SK-N-MC (cell line): ENCODE measurements around the gene NRARP.

Source experiments
- DNase-seq: peaks from one replicate; pipeline ENCODE4 v3.0.0-alpha.2; 2011; ENCODE audit warnings: low read depth, low spot score
- H3K27ac ChIP-seq: fragments of 200-600 bp; sonication (generic); 2 replicates; pipeline ENCODE4 v1.5.1; 2016; ENCODE audit warnings: mixed run types
- H3K36me3 ChIP-seq: fragments of 200-600 bp; sonication (generic); 2 replicates; pipeline ENCODE4 v1.6.1; 2017; ENCODE audit warnings: antibody characterized with exemption, low read length, mixed read lengths; ENCODE audit not compliant: insufficient read depth
- H3K4me3 ChIP-seq: fragments of 200-600 bp; sonication (generic); 2 replicates; pipeline ENCODE4 v1.5.1; 2016
- H3K9ac ChIP-seq: fragments of 200-600 bp; sonication (generic); 2 replicates; pipeline ENCODE4 v1.8.0; 2017; ENCODE audit warnings: mixed run types, mixed read lengths; ENCODE audit not compliant: insufficient read length
- H3K9me3 ChIP-seq: fragments of 200-600 bp; sonication (generic); 2 replicates; pipeline ENCODE4 v1.6.1; 2017; ENCODE audit warnings: low read depth, mild to moderate bottlenecking, antibody characterized with exemption, low read length, moderate library complexity, mixed read lengths
- EZH2 ChIP-seq: fragments of 200-600 bp; sonication (generic); IDR thresholded peaks from one replicate; pipeline ENCODE4 v1.6.1; 2017; ENCODE audit warnings: antibody characterized with exemption
- FOXP2 ChIP-seq: optimal IDR thresholded peaks from 2 replicates; pipeline ENCODE3; 2011; ENCODE audit warnings: mild to moderate bottlenecking, moderate library complexity; ENCODE audit not compliant: insufficient read depth; ENCODE audit errors: extremely low read length, control extremely low read depth
- POLR2AphosphoS5 ChIP-seq: IDR thresholded peaks from 2 replicates; pipeline ENCODE4 v1.6.1; 2012; ENCODE audit warnings: mild to moderate bottlenecking, low read depth, low read length, borderline replicate concordance

Gene NRARP

GRCh38 chr9:137307255-137308056, 5.4 kb upstream of the NRARP start:
- Histone ChIP-seq H3K4me3 (no peak overlapping the region), H3K9me3 (no peaks in the 10 kb centered on the region), H3K27ac (no peak overlapping the region), H3K9ac (no peak overlapping the region), H3K36me3 (no peaks in the 10 kb centered on the region)
- TF ChIP-seq POLR2AphosphoS5 (no peak), EZH2 (no peak), FOXP2 (no peak)
- DNase-seq: no peak

- no peaks in the 10 kb centered on the region for H3K9me3 ChIP-seq
- H3K36me3 ChIP-seq: no peaks in the 10 kb centered on the region
- H3K27ac ChIP-seq: no peak overlapping the region
- DNase-seq: no peak
- H3K9ac ChIP-seq: no peak overlapping the region
- no peak for TF ChIP-seq EZH2
- no peak for TF ChIP-seq FOXP2
- no peak for TF ChIP-seq POLR2AphosphoS5
- no peak overlapping the region for H3K4me3 ChIP-seq
Observed at GRCh38 chr9:137306850-137307254, 4.8 kb upstream of the NRARP start.

- Histone ChIP-seq H3K9me3 (no peaks in the 10 kb centered on the region), H3K4me3 (no peak overlapping the region), H3K9ac (no peak overlapping the region), H3K27ac (no peak overlapping the region), H3K36me3 (no peaks in the 10 kb centered on the region)
- TF ChIP-seq FOXP2: no peak
- no peak for TF ChIP-seq POLR2AphosphoS5
- TF ChIP-seq EZH2: no peak
- no peak for DNase-seq
Observed at GRCh38 chr9:137306066-137306849, 4.2 kb upstream of the NRARP start.

- H3K9ac ChIP-seq: no peak overlapping the region
- no peak for DNase-seq
- no peak overlapping the region for H3K27ac ChIP-seq
- no peaks in the 10 kb centered on the region for H3K9me3 ChIP-seq
- TF ChIP-seq FOXP2 (no peak), EZH2 (no peak), POLR2AphosphoS5 (no peak)
- no peak overlapping the region for H3K4me3 ChIP-seq
- H3K36me3 ChIP-seq: no peaks in the 10 kb centered on the region
Observed at GRCh38 chr9:137305798-137306065, 3.7 kb upstream of the NRARP start.

GRCh38 chr9:137305060-137305797, 3.2 kb upstream of the NRARP start:
- H3K9me3 ChIP-seq: no peaks in the 10 kb centered on the region
- no peak overlapping the region for H3K9ac ChIP-seq
- no peak for DNase-seq
- no peak overlapping the region for H3K4me3 ChIP-seq
- TF ChIP-seq FOXP2 (no peak), EZH2 (no peak), POLR2AphosphoS5 (no peak)
- H3K27ac ChIP-seq: no peak overlapping the region
- H3K36me3 ChIP-seq: no peaks in the 10 kb centered on the region

DNA sequence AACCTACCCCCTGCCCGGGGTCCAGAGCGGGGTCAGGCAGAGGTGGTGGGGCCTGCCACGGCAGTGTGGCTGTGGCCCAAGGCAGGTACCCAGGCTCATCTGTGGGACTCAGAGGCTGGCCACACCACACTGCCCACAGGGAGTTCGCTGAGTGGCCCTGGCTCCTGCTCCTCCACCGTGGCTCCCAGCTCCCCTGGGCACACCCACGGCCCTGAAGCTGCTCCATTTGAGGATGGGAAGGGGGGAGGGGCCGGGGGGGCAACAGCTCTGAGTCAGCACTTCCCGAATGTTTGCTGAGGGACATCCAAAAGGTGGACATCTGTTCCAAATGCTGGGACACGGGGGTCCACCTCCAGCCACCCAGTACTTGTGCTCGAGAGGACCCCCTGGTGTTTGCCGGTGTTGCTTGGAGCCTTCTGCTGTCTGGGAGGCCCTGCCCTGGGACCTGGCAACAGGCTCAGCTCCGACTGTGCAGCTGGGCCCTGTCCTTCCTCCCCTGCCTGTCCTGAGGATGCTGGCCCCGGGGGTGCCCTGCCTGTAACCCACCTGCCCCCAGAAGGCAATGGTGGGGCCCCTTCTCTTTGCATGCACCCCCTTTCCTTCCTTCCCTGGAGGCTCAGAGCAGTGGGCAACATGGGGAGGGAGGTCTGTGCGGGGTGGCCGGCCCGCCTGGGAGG, 2.5 kb upstream of the NRARP start:
- DNase-seq: no peak
- H3K9me3 ChIP-seq: no peaks in the 10 kb centered on the region
- H3K27ac ChIP-seq: no peak overlapping the region
- no peak overlapping the region for H3K9ac ChIP-seq
- H3K4me3 ChIP-seq: no peak overlapping the region
- TF ChIP-seq FOXP2: no peak
- no peak for TF ChIP-seq POLR2AphosphoS5
- no peak for TF ChIP-seq EZH2
- H3K36me3 ChIP-seq: no peaks in the 10 kb centered on the region

GRCh38 chr9:137303893-137304382, 1.9 kb upstream of the NRARP start:
- Histone ChIP-seq H3K4me3 (no peak overlapping the region), H3K36me3 (no peaks in the 10 kb centered on the region), H3K27ac (no peak overlapping the region), H3K9ac (no peak overlapping the region), H3K9me3 (no peaks in the 10 kb centered on the region)
- DNase-seq: no peak
- TF ChIP-seq FOXP2 (no peak), EZH2 (no peak), POLR2AphosphoS5 (no peak)
